ENCODE results near the gene DACH2. TPM values are rescaled to one million over a fixed set of nuclear protein-coding genes. Genes with fewer than 3 reads are reported as not detected.

The DACH2 gene
- total and polyA plus RNA-seq, 9 of the 15 experiments (the other 6 are each of a cell fraction or from before 2014, with no cell fraction given) = not detected

DNA sequence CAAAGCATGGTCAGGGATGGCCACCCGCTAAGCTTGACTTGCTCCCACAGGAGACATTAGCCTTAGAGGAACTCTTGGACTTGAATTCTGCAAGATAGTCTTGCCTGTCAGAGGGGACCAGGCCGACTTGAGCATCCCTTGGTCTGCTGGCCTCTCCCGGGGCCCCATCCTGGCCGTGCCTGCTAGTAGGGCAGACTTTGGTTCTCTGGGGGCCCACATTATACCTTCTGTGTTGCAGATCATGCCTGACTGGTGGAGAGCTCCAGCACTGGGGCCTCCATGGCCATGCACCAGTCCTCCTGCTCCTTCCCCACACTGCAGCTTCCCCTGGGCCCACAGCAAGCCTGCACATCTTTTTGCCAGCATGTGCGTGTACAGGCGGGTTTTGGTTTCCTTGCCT, 46.5 kb downstream of the DACH2 start:
- Histone ChIP-seq H3K27me3 (ENCODE audit: control insufficient read depth in 2 of 2, insufficient read depth in 2 of 2, low read length in 2 of 2) (no peaks in the 10 kb centered on the region), H3K79me2 (ENCODE audit: control insufficient read depth, insufficient read depth, low read length) (no peaks in the 10 kb centered on the region), H2AFZ (ENCODE audit: low read depth, low read length) (no peak overlapping the region), H3K27ac (ENCODE audit: extremely low read depth, low read depth, low read length) (no peak overlapping the region), H3K4me2 (ENCODE audit: insufficient read depth, low read length) (no peak overlapping the region), H3K9me3 (replicated peaks; ENCODE audit: control insufficient read depth, insufficient read depth, low read depth, low read length) (no peaks in the 10 kb centered on the region), H3K9ac (ENCODE audit: insufficient read depth in 1 of 2, low read depth in 2 of 2, low read length in 2 of 2) (no peak overlapping the region), H3K36me3 (ENCODE audit: control insufficient read depth, insufficient read depth, low read length) (no peaks in the 10 kb centered on the region), H3K4me3 (no peak overlapping the region), H3K9me1 (ENCODE audit: control insufficient read depth, insufficient read depth, low read length) (no peaks in the 10 kb centered on the region), H3K4me1 (replicated peaks in 1 of 2; ENCODE audit: control insufficient read depth in 2 of 2, insufficient read depth in 2 of 2, low read length in 2 of 2) (no peaks in the 10 kb centered on the region), H4K20me1 (replicated peaks; ENCODE audit: control insufficient read depth, insufficient read depth, low read length) (no peaks in the 10 kb centered on the region)
- BruUV-seq (replicated peaks) = no TSS peak
- in situ Hi-C loops (cut with MboI) = no loop called here
- no peak for FAIRE-seq
- ChIA-PET CTCF (ENCODE audit: low intra/inter-chr PET ratio) (no interaction called here), POLR2A (no interaction called here)
- ATAC-seq = no peak
- WGBS (ENCODE audit: insufficient coverage, low coverage, missing lambda C conversion rate) = 2% methylated on average over 6 of the region's 6 CpGs
- intact Hi-C loops (cut with micrococcal nuclease) = no loop called here
- TF ChIP-seq, protein P1, sequence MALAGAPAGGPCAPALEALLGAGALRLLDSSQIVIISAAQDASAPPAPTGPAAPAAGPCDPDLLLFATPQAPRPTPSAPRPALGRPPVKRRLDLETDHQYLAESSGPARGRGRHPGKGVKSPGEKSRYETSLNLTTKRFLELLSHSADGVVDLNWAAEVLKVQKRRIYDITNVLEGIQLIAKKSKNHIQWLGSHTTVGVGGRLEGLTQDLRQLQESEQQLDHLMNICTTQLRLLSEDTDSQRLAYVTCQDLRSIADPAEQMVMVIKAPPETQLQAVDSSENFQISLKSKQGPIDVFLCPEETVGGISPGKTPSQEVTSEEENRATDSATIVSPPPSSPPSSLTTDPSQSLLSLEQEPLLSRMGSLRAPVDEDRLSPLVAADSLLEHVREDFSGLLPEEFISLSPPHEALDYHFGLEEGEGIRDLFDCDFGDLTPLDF (CRISPR knock-in tag; IDR thresholded peaks at IDR 0.05) = no peak
- TF ChIP-seq HNRNPL (IDR thresholded peaks at IDR 0.05; ENCODE audit: low read depth, low read length) (no peak), BRD9 (IDR thresholded peaks at IDR 0.05; ENCODE audit: low read depth, partially characterized antibody) (no peak), GABPB1 (CRISPR knock-in tag; IDR thresholded peaks at IDR 0.05) (no peak), TBP (optimal IDR thresholded peaks at IDR 0.05; ENCODE audit: low read depth, low read length) (no peak), ZKSCAN3 (CRISPR knock-in tag; IDR thresholded peaks at IDR 0.05) (no peak), ZNF184 (CRISPR knock-in tag; IDR thresholded peaks at IDR 0.05) (no peak), HNRNPLL (IDR thresholded peaks at IDR 0.05; ENCODE audit: low read depth, low read length, poor library complexity, severe bottlenecking) (no peak), SLC30A9 (CRISPR knock-in tag; IDR thresholded peaks at IDR 0.05) (no peak), HDAC2 (IDR thresholded peaks at IDR 0.05) (no peak), ZZZ3 (IDR thresholded peaks at IDR 0.05) (no peak), ERF (CRISPR knock-in tag; IDR thresholded peaks at IDR 0.05) (no peak), ZEB2 (IDR thresholded peaks at IDR 0.05) (no peak), HDAC8 (tag; IDR thresholded peaks at IDR 0.05) (no peak), ZNF76 (CRISPR knock-in tag; IDR thresholded peaks at IDR 0.05; ENCODE audit: borderline replicate concordance) (no peak)
- TF ChIP-seq, protein P2, sequence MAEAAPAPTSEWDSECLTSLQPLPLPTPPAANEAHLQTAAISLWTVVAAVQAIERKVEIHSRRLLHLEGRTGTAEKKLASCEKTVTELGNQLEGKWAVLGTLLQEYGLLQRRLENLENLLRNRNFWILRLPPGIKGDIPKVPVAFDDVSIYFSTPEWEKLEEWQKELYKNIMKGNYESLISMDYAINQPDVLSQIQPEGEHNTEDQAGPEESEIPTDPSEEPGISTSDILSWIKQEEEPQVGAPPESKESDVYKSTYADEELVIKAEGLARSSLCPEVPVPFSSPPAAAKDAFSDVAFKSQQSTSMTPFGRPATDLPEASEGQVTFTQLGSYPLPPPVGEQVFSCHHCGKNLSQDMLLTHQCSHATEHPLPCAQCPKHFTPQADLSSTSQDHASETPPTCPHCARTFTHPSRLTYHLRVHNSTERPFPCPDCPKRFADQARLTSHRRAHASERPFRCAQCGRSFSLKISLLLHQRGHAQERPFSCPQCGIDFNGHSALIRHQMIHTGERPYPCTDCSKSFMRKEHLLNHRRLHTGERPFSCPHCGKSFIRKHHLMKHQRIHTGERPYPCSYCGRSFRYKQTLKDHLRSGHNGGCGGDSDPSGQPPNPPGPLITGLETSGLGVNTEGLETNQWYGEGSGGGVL (CRISPR knock-in tag; IDR thresholded peaks at IDR 0.05) = no peak
- TF ChIP-seq, protein P3, sequence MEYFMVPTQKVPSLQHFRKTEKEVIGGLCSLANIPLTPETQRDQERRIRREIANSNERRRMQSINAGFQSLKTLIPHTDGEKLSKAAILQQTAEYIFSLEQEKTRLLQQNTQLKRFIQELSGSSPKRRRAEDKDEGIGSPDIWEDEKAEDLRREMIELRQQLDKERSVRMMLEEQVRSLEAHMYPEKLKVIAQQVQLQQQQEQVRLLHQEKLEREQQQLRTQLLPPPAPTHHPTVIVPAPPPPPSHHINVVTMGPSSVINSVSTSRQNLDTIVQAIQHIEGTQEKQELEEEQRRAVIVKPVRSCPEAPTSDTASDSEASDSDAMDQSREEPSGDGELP (CRISPR knock-in tag; IDR thresholded peaks at IDR 0.05; ENCODE audit: borderline replicate concordance) = no peak
- no peak for DNase-seq (ENCODE audit: extremely low read depth in 1 of 4, low spot score in 3 of 4)

Data from K562 (cell line).